Fibroblast of skin of left quadriceps (primary cell): ENCODE measurements around the gene RAB33A.
A peak's percentile ranks its signal among the peaks of the same experiment; 100 is the strongest.
"Not testable (repeated sequence)": the region's sequence is repeated elsewhere in the genome, so short reads cannot be mapped to it uniquely, and the experiment has no call there.

ENCODE experiments used
- DNase-seq, 2 experiments: peaks; one replicate each; pipeline ENCODE4 v3.0.0-alpha.2; 2013; ENCODE audit warnings: low read depth in 2 of 2

The RAB33A gene

DNA sequence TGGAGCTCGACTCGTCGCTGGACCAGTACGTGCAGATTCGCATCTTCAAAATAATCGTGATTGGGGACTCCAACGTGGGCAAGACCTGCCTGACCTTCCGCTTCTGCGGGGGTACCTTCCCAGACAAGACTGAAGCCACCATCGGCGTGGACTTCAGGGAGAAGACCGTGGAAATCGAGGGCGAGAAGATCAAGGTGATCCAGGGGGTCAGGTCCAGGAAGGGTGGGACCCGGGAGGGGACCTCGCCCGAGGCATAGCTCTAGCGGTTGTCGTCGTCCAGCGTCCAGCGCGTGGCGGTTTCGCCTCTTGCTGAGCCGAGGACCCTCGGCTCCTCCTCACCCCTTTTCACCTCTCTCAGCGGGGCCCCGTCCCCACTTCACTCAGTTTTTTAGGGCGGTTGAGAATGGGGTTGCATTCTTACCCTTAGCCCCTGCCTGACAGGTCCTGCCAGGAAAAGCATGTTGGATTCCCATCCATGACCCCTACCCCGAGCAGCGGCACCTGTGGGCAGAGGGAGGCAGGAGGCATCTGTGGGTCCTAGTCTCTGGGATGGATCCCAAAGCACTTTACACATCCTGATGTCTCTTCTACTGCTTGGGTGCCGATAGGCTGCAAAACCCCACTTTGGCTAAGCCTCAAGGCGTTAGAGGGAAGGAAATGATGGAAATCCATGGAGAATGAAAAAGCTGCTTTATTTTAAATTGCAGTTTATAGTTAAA, 524 bp downstream of the RAB33A start:
- DNase-seq = no peak

DNA sequence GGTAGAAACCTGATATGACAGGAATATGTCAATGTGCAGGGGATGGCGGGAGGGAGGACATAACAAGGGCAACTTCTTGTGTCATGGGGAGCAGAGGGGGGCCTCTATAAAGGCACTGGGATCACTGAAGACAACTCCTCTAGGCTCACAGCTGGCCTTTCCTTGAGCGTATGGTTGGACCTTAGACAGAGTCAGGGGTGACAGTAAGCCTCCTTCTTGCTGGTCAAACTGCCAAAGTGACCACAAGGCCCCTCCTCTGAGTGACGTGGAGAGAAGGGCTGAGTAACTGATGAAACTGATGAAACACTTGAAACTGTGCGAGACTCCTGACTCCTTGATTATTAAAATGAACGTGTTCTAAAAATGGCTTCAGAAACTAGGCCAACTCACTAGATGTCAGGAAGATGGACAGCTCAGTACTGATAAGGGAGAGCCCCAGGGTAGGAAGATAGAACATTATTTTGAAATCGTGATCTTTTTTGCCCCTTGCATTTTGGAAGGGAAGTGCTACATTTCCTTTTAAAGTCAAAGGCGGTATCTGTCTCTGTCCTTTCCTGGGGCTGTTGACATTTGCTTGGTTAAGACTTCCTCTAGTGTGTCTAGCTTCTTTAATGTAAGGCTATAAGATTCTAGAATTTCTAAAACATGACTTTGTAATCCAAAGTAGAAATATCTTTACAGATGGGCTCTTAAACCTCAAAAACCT, 1.6 kb downstream of the RAB33A start:
- DNase-seq = peak in 1 of 2 experiments; percentile 28

DNA sequence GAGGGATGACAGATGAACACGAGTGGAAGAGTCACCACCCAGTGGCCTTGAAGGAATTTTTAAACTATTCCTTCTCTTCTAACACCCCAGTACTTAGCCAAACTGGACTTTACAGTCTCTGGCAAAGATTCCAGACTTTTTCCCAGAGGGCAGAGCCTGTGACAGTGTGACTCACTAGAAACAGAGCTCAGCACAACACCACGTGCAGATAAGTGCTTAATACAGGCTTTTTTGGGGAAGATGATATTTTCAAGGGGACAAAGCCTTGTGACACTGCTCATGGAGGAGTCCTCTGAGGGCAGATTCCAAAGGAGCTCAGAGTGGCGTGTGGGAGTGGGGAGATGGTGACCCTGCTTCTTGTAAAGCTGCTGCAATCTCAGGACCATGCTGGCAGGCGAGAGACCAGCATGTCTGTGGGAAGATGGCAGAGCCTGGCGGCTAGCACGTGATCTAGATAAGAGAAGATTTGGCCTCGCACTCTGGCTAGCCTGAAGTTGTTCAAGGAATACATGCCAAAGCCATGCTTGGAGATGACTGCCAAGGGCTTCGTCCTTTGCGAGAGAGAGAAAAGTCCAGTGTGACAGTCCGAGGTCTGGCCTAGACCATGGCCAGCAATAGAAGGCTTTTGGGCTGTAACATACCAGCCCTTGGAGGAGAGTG, 2.4 kb downstream of the RAB33A start:
- DNase-seq = no peak

DNA sequence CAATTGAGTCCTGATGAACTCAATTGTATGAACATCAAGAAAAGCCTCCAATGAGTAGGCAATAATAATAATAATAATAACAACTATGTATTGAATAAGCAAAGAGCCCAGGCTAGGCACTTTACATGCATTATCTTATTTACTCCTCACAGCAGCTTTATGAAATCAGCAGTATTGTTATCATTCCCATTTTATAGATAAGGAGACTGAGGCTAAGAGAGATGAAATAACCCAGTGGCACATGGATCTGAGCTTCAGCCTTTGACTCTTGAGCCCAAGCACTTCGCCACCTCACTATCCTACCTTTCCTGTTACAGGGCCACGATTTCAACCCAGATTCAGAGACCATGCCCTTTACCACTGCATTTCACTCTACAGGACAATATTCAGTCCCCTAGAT, 3.2 kb downstream of the RAB33A start:
- no peak for DNase-seq

DNA sequence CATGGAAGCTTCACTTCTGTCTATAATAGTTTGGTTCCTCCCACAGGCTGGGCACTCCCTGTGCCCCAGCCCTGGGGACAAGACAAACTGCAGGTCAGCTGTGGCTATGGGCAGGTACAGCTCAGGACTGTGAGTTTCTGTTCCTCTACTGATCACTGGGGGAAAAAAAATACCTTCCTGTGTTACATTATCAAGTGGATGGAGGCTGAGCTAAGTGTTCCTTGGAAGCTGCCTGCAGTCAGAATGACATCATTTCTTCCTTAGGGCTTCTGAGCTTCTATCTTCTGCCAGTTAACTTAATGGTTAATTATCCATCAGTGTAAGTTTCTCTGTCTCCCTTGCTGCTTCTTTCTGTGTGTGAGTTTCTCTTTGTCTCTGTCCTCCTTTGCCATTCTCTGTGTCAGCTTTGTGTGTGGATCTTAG, 4.6 kb downstream of the RAB33A start:
- no peak for DNase-seq

DNA sequence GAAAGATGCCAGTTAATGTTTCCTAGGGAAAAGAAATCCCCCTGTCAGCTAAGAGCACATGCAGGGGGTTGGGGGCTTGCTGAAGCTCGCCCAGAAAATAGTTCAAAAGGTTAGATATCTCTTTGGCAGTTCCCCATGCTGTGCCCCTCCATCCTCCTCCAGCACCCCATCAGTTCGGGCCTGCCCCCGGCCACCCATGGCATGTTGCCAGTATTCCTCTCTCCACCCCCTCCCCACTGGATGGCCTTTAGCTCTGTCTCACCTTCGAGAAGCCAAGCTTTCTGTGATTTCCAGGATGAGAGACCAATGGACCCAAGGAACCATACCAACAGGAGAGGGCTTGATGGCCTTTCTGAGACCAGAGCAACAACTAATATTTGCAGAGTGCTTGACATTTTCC, 5.2 kb downstream of the RAB33A start:
- no peak for DNase-seq

DNA sequence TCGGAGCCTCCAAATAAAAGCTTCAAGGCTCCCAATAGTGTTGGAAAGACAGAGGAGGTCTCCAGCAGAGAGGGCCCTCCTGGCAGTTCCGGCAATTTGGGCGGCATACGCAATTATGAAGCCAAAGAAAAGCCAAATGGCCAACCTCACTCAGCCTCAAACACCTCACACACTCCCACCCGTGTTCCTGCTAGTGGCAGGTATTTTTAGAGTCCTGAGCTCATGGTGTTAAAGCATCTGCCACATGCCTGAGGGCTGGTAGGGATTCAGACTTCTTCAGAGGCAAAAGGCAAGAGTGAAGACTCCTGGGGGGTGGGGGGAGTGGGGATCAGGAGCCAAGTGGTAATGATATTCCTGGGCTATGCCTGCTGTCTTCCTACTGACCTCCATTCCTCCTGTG, 7.4 kb downstream of the RAB33A start:
- DNase-seq = no peak

DNA sequence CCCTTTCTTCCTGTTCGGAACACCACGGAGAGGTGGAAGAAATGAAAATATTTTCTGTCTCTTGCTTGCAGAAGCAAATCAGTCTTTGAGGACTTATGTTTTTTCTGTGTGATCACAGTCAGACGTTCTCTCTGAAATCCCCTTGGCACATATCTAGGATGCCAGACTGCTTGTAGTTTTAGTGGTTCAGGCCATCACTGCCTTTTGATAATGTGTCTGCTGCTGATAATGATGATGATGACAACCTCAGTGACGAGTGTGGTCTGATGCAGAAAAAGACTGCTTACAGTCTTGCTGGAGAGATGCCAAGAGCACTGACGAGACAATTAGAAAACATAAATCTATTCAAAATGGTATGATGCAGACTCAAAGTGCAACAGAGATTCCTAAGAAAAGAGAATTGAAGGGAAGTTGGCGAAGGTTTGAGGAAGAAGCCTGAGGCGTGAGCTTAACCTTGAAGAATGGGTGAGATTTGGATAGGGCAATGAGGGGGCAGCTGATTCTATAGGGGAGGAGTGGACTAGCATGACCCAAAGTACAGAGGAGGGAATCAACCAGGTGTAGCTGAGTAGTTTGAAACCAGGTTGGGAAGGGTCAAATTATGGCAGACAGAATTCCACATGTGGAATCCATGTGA, 7.9 kb downstream of the RAB33A start:
- DNase-seq = no peak

DNA sequence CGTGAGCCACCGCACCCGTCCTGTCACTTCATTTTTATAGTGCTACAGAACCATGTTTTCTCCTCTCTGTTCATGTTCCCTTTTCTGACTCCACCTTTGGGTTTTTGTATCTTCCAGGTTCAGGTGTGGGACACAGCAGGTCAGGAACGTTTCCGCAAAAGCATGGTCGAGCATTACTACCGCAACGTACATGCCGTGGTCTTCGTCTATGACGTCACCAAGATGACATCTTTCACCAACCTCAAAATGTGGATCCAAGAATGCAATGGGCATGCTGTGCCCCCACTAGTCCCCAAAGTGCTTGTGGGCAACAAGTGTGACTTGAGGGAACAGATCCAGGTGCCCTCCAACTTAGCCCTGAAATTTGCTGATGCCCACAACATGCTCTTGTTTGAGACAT, 12.4 kb downstream of the RAB33A start:
- DNase-seq = no peak

DNA sequence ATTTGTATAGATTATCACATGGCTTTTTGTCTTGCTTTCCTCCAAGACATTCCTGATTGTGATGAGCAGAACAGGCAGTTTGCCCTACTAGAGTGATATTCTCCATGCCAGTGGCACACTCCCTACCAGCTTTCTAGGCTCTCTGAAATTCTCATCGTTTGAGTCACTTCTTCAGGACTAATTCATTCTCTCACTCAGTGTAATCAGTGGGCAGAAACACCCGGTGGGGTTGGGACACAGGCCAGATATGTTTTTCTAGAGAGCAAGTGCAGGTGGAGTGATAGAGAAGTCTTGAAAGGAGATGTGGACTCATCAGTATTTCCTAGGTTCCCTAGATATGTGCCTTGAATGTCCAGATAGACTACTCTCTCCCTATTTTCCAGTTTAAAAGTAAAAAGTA, 13.1 kb downstream of the RAB33A start:
- DNase-seq = no peak

DNA sequence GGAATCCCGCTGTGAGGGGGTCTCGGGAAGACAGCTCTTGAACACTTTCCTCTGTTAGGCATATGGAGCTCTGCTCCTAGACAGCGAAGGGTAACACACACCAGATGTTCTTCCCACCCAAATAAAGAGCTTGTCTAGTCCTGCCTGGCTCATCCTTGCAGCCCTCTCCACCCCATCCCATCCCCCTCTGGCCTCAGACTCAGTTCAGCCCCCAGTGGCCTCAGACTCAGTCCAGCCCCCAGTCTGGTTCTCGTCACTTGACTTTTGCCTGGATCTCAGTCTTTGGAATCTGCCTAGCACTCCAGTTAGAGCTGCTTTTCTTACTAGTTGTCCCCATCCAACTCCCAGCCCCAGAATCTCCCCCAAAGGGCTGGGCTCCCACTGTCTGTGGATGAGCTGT, 14.9 kb downstream of the RAB33A start:
- DNase-seq = no peak

DNA sequence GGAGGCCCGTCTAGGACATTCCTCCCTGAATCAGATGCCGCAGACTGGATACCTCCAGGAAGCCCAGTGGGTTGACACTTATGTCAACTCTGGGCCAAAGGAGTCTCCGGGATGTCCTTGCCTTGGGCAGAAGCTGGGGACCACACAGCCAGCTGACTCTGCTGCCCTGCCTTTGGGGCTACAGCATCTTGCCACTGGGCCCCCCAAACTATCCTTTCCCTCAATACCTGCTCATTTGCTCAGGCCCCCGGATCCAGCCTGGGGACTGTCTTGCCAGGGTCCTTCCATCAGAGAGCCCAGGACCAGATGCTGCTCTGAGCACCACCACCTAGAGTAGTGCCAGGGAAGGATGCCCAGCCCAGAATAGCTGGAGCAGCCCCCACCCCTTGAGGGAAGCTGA, 19.0 kb downstream of the RAB33A start:
- no peak for DNase-seq

DNA sequence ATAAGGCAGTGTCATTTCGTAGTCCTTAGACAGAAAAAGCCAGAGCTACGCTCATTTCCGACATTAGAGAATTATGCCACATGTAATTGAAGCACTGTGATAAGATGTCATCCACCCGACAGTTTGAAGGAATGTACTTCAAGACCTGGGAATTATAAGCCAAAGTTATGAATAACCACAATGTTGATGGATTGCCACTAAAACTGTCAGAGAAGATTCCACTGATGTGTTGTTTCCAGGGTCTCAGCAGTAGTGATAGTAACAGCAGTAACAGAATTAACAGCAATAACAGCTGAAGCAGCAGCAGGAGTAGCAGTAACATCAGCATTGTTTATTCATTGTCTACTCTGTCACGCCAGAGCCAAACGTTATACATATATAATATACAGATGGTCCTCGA, 24.7 kb downstream of the RAB33A start:
- DNase-seq = peak; percentile 36 to 39

DNA sequence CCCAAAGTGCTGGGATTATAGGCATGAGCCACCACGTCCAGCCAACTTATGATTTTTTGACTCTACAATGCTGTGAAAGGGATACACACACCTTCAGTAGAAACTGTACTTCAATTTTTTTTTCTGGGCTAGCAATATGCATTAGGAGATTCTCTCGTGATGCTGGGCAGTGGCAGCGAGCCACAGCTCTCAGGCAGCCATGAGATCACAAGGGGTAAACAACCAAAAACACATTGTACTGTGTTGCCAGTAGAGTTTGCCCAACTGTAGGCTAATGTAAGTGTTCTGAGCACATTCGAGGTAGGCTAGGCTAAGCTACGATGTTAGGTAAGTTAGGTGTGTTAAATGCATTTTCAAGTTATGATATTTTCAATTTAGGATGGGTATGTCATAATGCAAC, 25.7 kb downstream of the RAB33A start:
- DNase-seq = no peak

DNA sequence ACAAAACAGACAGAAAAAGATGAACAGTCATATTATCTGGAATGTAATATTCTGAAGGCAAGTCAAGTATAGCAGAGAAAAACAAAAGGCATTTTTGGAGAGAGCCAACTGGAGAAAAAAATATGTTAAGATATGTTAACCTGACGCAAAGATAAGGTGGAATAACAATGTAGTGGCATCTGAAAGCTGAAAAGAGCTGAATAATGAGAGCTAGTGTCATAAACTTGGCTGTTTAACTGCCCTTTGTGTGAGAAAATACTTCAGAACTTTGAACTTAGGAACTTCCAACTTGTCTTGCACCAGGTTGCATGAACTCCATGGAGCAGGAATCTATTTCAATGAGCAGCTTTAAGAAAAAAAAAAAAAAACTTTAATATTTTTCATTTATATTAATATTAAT, 32.9 kb downstream of the RAB33A start:
- no peak for DNase-seq

DNA sequence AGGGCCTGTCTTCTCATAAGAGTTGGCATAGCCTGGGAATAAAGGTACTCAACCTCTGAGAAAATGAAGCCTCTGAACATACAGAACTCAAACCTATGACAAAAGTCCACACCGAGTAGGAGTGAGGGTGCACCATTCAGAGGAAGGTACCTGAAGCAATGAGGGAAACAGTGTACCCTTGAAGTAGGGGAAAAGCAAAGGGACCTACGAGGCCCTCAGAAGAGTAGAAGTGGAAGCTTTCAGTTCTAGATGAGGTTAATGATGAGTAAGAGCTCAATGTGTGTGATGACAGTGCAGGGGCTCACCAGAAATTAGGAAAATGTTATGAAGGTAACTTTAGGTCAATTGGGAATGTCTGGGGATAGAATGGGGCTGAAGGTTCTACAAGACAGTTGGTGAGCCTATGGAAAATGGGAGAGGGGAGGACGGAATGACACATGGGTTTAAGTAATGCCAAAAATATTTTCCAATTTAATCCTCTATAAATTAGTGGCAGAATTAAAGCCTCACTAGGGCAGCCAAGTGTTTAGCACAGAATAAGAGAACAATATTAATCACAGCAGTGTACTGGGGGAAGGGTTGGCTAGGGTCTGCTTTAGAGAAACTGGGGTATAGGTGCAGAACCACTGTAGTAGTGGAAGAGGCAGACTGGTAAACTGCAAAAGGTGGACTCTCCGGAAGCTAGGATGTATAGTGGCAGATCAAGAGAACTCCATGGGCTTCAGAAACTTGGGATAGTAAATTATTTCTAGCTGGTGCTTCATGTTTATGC, 39.8 kb downstream of the RAB33A start:
- DNase-seq = no peak

DNA sequence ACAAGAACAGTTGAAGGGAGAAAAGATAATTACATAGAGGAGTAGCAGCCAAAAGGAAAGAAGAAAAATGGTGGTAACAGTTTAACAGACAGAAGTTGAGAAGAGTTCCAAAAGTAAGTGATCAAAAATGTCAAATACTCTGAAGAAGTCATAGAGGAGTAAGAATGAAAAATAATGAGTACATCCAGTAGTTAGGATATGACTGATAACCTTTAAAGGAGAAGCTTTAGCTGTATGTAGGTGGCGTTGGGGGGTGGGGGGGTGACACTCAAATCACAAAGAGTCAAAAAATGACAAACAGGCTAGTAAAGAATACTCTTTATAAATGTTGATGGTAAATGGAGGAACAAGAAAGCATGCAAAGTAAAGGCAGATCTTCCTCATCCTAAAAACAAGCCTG, 40.6 kb downstream of the RAB33A start:
- no peak for DNase-seq

DNA sequence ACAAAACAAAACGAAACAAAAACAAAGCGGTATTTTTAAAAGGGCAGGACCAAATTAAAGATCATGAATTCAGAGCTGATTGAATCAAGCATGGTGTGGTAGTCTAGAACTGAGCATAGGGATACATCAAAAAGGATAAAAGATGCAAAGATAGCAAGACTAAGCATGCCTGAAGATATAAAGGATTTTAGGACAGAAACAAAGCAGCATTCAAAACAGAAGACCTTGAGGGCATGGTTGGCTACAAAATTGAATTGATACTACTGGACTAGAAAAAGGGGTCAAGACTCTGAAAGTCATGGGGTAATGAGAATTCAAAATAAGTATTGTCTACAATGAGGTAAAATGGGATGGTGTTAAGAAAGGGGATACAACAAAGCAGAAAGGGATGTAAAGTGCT, 41.6 kb downstream of the RAB33A start:
- no peak for DNase-seq

DNA sequence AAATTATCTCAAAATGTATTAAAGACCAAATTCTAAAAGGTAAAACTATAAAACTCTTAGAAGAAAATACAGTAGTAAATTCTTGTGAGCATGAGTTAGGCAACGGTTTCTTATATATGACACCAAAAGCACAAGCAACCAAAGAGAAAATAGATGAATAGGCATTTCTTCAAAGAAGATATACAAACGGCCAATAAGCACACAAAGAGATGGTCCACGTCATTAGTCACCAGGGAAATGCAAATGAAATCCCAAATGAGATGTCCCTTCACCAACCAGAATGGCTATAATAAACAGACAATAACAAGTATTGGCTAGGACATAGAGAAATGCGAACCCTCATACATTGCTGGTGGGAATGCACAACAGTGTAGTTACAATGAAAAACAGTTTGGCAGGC, 44.6 kb downstream of the RAB33A start:
- DNase-seq = no peak

DNA sequence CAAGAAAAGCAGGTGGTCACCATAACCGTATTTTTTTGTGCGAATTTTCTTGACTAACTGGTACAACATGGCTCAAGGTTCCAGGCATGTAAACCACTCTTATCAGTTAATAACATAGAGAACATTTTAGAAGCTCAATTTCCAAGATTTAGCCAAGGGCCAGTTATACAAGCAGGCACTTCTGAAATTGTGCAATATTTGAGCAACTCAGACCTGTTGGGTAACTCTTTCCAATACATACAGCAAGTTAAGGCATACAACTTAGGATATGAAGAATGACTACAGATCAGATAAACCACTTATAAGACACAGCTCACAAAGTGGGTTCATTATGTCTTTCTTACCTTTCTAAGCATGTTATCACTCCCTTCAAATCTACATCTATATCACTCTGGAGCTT, 53.0 kb downstream of the RAB33A start:
- no peak for DNase-seq

DNA sequence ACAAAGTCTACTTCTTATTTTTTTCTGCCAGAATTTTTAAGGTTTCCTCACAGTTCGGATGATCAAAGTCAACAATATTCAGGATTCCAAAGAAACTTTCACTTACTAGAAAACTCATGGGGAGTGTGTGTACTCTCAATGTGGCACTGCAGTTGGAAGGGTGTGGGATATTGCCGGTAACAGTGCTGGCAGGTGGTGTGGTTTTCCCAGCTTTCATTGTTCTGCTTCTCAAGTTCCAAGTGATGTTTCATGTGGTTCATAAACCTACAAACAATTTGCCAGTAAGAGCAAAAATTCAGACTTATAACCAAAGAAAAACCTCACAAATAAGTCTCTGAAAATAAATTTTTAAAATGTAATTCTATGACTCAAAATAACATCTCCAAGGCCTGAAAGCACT, 57.1 kb downstream of the RAB33A start:
- DNase-seq = no peak

DNA sequence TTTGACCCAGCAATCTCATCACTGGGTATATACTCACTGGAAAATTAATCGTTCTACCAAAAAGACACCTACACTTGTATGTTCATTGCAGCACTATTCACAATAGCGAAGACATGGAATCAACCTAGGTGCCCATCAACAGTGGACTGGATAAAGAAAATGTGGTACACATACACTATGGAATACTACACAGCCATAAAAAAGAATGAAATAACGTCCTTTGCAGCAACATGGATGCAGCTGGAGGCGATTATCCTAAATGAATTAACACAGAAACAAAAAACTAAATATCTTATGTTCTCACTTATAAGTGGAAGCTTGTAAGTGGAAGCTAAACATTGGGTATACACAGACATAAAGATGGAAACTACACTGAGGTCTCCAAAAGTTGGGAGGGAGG, 59.4 kb downstream of the RAB33A start:
- DNase-seq = not testable (repeated sequence)
